HepG2 (cell line): ENCODE data around the gene PLPP3. TPM values are rescaled to one million over a fixed set of nuclear protein-coding genes. Genes with fewer than 3 reads are reported as not detected.

Source experiments
- ATAC-seq: fragments of 200-7000 bp; cut with Tn5 transposase; 3 replicates; pipeline ENCODE4 v1.9.1; 2020; ENCODE audit warnings: mild to moderate bottlenecking, moderate library complexity
- BruUV-seq: library from RNA; stranded (reverse); fragments of 400-500 nt; replicated peaks from 2 replicates; lab custom pipeline; 2021; lab: Mats Ljungman, UMichigan
- CTCF ChIA-PET: fragments of 300-600 bp; formaldehyde crosslinking; extraction: SDS; loops from one replicate; lab custom pipeline; 2021; ENCODE audit warnings: low total read pairs, inconsistent platforms, low intra/inter-chr PET ratio; lab: Yijun Ruan, JAX
- POLR2A ChIA-PET: fragments of 350-600 bp; sonication (Branson Sonifier 250); formaldehyde crosslinking; loops from one replicate; lab custom pipeline; 2020; ENCODE audit warnings: antibody characterized with exemption, inconsistent platforms; lab: Yijun Ruan, JAX
- DNase-seq: peaks from one replicate; pipeline ENCODE4 v3.0.0-alpha.2; 2015; ENCODE audit warnings: low spot score
- FAIRE-seq: peaks from 3 replicates; lab custom pipeline; 2011; peaks lifted over from hg19 to GRCh38; lab: Jason Lieb, UNC
- H2AFZ ChIP-seq: one replicate; pipeline ENCODE4 v1.6.1; 2011; ENCODE audit warnings: low read length, inconsistent platforms
- H3K27ac ChIP-seq: fragments of 300-600 bp; 3 replicates; pipeline ENCODE4 v1.8.0; 2011; ENCODE audit warnings: mixed run types, mild to moderate bottlenecking, mixed read lengths, low read length, inconsistent platforms; ENCODE audit not compliant: insufficient read depth; ENCODE audit errors: extremely low read length
- H3K27me3 ChIP-seq, 2 experiments: fragments of 200-600 bp in 1 of 2; 2 replicates in 1 of 2; 3 replicates in 1 of 2; pipeline versions ENCODE4 v1.6.0 to v1.8.0; 2011; ENCODE audit warnings: low read length in 2 of 2, mild to moderate bottlenecking in 2 of 2, moderate library complexity in 2 of 2, inconsistent platforms in 1 of 2; ENCODE audit not compliant: insufficient read depth in 2 of 2, control insufficient read depth in 1 of 2
- H3K36me3 ChIP-seq, 2 experiments: fragments of 200-600 bp in 1 of 2; replicated peaks in 1 of 2; 2 replicates in 1 of 2; 3 replicates in 1 of 2; pipeline versions ENCODE4 v1.5.1 to v1.8.0; 2011; ENCODE audit warnings: low read length in 2 of 2, inconsistent platforms in 1 of 2; ENCODE audit not compliant: insufficient read depth in 2 of 2, control insufficient read depth in 1 of 2
- H3K4me1 ChIP-seq: 2 replicates; pipeline ENCODE4 v1.5.1; 2012; ENCODE audit warnings: low read length, inconsistent platforms; ENCODE audit not compliant: insufficient read depth
- H3K4me2 ChIP-seq: 2 replicates; pipeline ENCODE4 v1.6.0; 2011; ENCODE audit warnings: low read depth, low read length, inconsistent platforms
- H3K4me3 ChIP-seq, 3 experiments: fragments of 200-600 bp in 1 of 3; sonication (generic), shearing (Covaris generic) in 1 of 3; replicated peaks in 1 of 3; 2 replicates each; pipeline ENCODE4 v1.5.1; 2011 to 2016; ENCODE audit warnings: low read length in 3 of 3, inconsistent platforms in 2 of 3, low read depth in 2 of 3, mild to moderate bottlenecking in 2 of 3, control low read depth in 1 of 3, mixed read lengths in 1 of 3; ENCODE audit not compliant: insufficient read depth in 1 of 3
- H3K79me2 ChIP-seq: one replicate; pipeline ENCODE4 v1.6.1; 2011; ENCODE audit warnings: low read length, inconsistent platforms; ENCODE audit not compliant: insufficient read depth
- H3K9ac ChIP-seq: 2 replicates; pipeline ENCODE4 v1.6.0; 2011; ENCODE audit warnings: mild to moderate bottlenecking, low read depth, low read length, inconsistent platforms; ENCODE audit not compliant: insufficient read depth
- H3K9me3 ChIP-seq: 2 replicates; pipeline ENCODE4 v1.5.1; 2012; ENCODE audit warnings: mild to moderate bottlenecking, low read length
- H4K20me1 ChIP-seq: 2 replicates; pipeline ENCODE4 v1.6.0; 2011; ENCODE audit warnings: inconsistent platforms, mild to moderate bottlenecking, low read length, moderate library complexity; ENCODE audit not compliant: insufficient read depth
- GPN1 ChIP-seq: sonication (generic); formaldehyde crosslinking; IDR thresholded peaks from 2 replicates; pipeline ENCODE4 v1.5.1; 2020; ENCODE audit warnings: missing genetic modification reagents, borderline replicate concordance
- HNRNPUL1 ChIP-seq: fragments of 200-400 bp; formaldehyde crosslinking; IDR thresholded peaks from 2 replicates; pipeline ENCODE4 v1.6.1; 2017; ENCODE audit warnings: low read depth, mild to moderate bottlenecking, low read length, moderate library complexity
- HOXA5 ChIP-seq: sonication (generic); formaldehyde crosslinking; IDR thresholded peaks from 2 replicates; pipeline ENCODE4 v1.4.0; 2020; ENCODE audit warnings: missing genetic modification reagents
- KLF12 ChIP-seq: sonication (generic); formaldehyde crosslinking; IDR thresholded peaks from 2 replicates; pipeline ENCODE4 v1.4.0; 2020; ENCODE audit warnings: missing genetic modification reagents, borderline replicate concordance
- MZF1 ChIP-seq: sonication (generic); formaldehyde crosslinking; IDR thresholded peaks from 2 replicates; pipeline ENCODE4 v1.8.1; 2023; ENCODE audit warnings: mild to moderate bottlenecking, missing genetic modification reagents, borderline replicate concordance
- POLR2AphosphoS5 ChIP-seq: IDR thresholded peaks from 2 replicates; pipeline ENCODE4 v1.6.1; 2012; ENCODE audit warnings: low read depth, low read length
- SMARCC2 ChIP-seq: fragments of 450-650 bp; IDR thresholded peaks from 2 replicates; pipeline ENCODE4 v1.6.1; 2017; ENCODE audit warnings: antibody characterized with exemption, mild to moderate bottlenecking
- SMYD3 ChIP-seq: sonication (generic); formaldehyde crosslinking; IDR thresholded peaks from 2 replicates; pipeline ENCODE4 v1.8.1; 2023; ENCODE audit warnings: mild to moderate bottlenecking, missing genetic modification reagents
- TOE1 ChIP-seq: sonication (generic); formaldehyde crosslinking; IDR thresholded peaks from 2 replicates; pipeline ENCODE4 v1.4.0; 2020; ENCODE audit warnings: mild to moderate bottlenecking, missing genetic modification reagents
- ZNF143 ChIP-seq: sonication (generic); formaldehyde crosslinking; IDR thresholded peaks from 2 replicates; pipeline ENCODE4 v1.4.0; 2020; ENCODE audit warnings: missing genetic modification reagents
- ZNF512 ChIP-seq: sonication (generic); formaldehyde crosslinking; IDR thresholded peaks from 2 replicates; pipeline ENCODE4 v1.4.0; 2020; ENCODE audit warnings: mild to moderate bottlenecking, missing genetic modification reagents
- ZNF720 ChIP-seq: sonication (generic); formaldehyde crosslinking; IDR thresholded peaks from 2 replicates; pipeline ENCODE4 v1.4.0; 2020; ENCODE audit warnings: missing genetic modification reagents
- ZNF737 ChIP-seq: sonication (generic); formaldehyde crosslinking; IDR thresholded peaks from 2 replicates; pipeline ENCODE4 v1.5.0; 2020; ENCODE audit warnings: missing genetic modification reagents, mild to moderate bottlenecking, borderline replicate concordance
- ZNF788 ChIP-seq: sonication (generic); formaldehyde crosslinking; IDR thresholded peaks from 2 replicates; pipeline ENCODE4 v1.5.0; 2020; ENCODE audit warnings: mild to moderate bottlenecking, missing genetic modification reagents, borderline replicate concordance
- WGBS: methylation state at CpG from one replicate; pipeline ENCODE4 v1.1.6; 2017; ENCODE audit warnings: low lambda C conversion rate; 5-methylcytosine and 5-hydroxymethylcytosine counted together
- in situ Hi-C: cut with HindIII; loops from 2 replicates; pipeline ENCODE4 v1.10.0; 2017; ENCODE audit warnings: low pct_unique_long_range_greater_than_20kb; ENCODE audit not compliant: extremely low pct_ligation_motif_present
- intact Hi-C: fragments of 100-400 bp; cut with micrococcal nuclease; formaldehyde crosslinking; loops from one replicate; pipeline ENCODE4 v1.10.0; 2022; ENCODE audit not compliant: unreplicated experiment
- polyA plus RNA-seq, 8 experiments: library from polyadenylated mRNA; depleted of rRNA in 3 of 8; stranded (reverse) in 7 of 8; unstranded in 1 of 8; fragments of >200 nt; fragmentation: Illumina TruSeq in 4 of 8; extraction: Trizol in 4 of 8; gene quantifications; 2 replicates each; pipeline versions ENCODE4 v1.2.1 to v1.2.3, GENCODE V29; 2011 to 2016; ENCODE audit warnings: low read depth in 4 of 8, missing spikeins in 1 of 8, mixed read lengths in 1 of 8; ENCODE audit not compliant: insufficient read depth in 1 of 8
- total RNA-seq, 5 experiments: library from RNA; depleted of rRNA; stranded (reverse); fragments of >200 nt; fragmentation: Illumina TruSeq; extraction: Trizol; gene quantifications; 2 replicates each; pipeline ENCODE4 v1.2.3, GENCODE V29; 2016; ENCODE audit warnings: low read depth in 1 of 5
- TF ChIP-seq, protein P1 (sequence below): sonication (generic); formaldehyde crosslinking; conservative IDR thresholded peaks from 2 replicates; pipeline ENCODE4 v1.4.0; 2020; ENCODE audit warnings: missing genetic modification reagents
- TF ChIP-seq, protein P2 (sequence below): sonication (generic); formaldehyde crosslinking; IDR thresholded peaks from 2 replicates; pipeline ENCODE4 v1.5.0; 2020; ENCODE audit warnings: missing genetic modification reagents, mild to moderate bottlenecking, borderline replicate concordance

PLPP3 gene
- total and polyA plus RNA-seq, 2 of the 13 experiments (the other 11 are each of a cell fraction or from before 2014, with no cell fraction given) = 49.7 to 65.8 TPM

DNA sequence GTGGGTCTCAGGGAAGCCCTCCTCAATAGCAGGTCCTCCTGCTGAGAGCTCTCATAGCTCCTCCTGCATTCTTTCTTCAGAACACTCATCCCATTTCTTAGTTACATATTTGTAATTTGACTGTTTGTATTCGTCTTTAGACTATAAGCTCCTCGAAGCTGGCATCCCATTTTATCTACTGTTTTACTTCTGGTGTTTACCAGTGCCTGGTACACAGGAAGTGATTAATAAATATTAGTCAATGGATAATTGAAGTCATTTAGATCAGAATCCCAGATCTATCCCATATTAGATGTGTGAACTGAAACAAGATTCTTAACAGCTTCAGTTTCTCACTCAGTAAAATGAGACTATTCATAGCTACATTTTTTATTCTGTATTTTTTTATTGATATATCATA lies 88.7 kb downstream of the PLPP3 start (continued):
- TF ChIP-seq, protein P1, sequence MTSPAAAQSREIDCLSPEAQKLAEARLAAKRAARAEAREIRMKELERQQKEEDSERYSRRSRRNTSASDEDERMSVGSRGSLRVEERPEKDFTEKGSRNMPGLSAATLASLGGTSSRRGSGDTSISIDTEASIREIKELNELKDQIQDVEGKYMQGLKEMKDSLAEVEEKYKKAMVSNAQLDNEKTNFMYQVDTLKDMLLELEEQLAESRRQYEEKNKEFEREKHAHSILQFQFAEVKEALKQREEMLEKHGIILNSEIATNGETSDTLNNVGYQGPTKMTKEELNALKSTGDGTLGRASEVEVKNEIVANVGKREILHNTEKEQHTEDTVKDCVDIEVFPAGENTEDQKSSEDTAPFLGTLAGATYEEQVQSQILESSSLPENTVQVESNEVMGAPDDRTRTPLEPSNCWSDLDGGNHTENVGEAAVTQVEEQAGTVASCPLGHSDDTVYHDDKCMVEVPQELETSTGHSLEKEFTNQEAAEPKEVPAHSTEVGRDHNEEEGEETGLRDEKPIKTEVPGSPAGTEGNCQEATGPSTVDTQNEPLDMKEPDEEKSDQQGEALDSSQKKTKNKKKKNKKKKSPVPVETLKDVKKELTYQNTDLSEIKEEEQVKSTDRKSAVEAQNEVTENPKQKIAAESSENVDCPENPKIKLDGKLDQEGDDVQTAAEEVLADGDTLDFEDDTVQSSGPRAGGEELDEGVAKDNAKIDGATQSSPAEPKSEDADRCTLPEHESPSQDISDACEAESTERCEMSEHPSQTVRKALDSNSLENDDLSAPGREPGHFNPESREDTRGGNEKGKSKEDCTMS (CRISPR knock-in tag) = no peak
- TF ChIP-seq HOXA5 (CRISPR knock-in tag) (no peak), ZNF788 (CRISPR knock-in tag) (no peak)

- 91% methylated on average over 8 of the region's 8 CpGs for WGBS
- CTCF ChIA-PET = no interaction called here
- Histone ChIP-seq H4K20me1 (no peaks in the 10 kb centered on the region), H3K79me2 (no peaks in the 10 kb centered on the region), H3K4me1 (peaks cover 64% of the 10 kb centered on the region), H3K27ac (no peak overlapping the region), H3K9me3 (no peaks in the 10 kb centered on the region), H2AFZ (no peak overlapping the region), H3K27me3 (no peaks in the 10 kb centered on the region), H3K36me3 (peaks cover 0 to 11% of the 10 kb centered on the region in 2 experiments; a peak in 1 of 5 replicates), H3K4me2 (no peak overlapping the region), H3K4me3 (no peak overlapping the region), H3K9ac (no peak overlapping the region)
- BruUV-seq = no TSS peak
- intact Hi-C loops (loop anchor here (2.0 kb wide), 1 partner anchor 51 kb away; no protein-coding TSS in a partner anchor), in situ Hi-C loops (no loop called here)
- FAIRE-seq (no peak), ATAC-seq (no peak), DNase-seq (no peak)
- POLR2A ChIA-PET = no interaction called here
- no peak for TF ChIP-seq KLF12
- no peak for TF ChIP-seq SMARCC2
- no peak for TF ChIP-seq MZF1
- TF ChIP-seq TOE1 (CRISPR knock-in tag) = no peak
- TF ChIP-seq, protein P2, sequence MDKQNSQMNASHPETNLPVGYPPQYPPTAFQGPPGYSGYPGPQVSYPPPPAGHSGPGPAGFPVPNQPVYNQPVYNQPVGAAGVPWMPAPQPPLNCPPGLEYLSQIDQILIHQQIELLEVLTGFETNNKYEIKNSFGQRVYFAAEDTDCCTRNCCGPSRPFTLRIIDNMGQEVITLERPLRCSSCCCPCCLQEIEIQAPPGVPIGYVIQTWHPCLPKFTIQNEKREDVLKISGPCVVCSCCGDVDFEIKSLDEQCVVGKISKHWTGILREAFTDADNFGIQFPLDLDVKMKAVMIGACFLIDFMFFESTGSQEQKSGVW (CRISPR knock-in tag) = no peak
- no peak for TF ChIP-seq ZNF143 (CRISPR knock-in tag)
- TF ChIP-seq ZNF720 = no peak
- TF ChIP-seq GPN1 (CRISPR knock-in tag) = no peak
- no peak for TF ChIP-seq SMYD3 (CRISPR knock-in tag)
- no peak for TF ChIP-seq ZNF737
- TF ChIP-seq POLR2AphosphoS5 = no peak
- no peak for TF ChIP-seq ZNF512 (CRISPR knock-in tag)
- TF ChIP-seq HNRNPUL1 = no peak
- TF ChIP-seq, all 625 proteins: peak for 0
Measured at GRCh38 chr1:56489695-56490094, 89.7 kb downstream of the PLPP3 start.
